Measurements from ENCODE around the gene OR10D3.

DNA sequence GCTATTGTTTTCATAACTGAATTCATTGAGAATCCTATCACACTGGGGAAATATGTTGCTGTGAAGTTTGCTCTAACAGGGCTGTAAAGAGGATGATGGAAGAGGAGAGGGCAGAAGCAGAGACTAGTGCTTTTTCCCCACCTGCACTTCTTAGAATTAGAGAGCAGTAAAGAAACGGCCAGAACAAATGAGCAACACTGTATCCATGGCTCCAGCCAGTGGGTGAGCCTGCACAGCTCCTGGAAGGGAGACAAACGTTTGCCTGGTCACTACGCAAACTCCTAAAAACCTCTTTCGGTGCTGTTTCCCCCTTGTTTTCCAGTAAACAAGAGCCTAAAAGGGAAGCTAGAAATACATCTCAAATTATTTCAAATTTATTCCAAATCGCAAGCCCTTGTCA is 22.2 kb upstream of the OR10D3 start:
- TF ChIP-seq RBAK (CRISPR knock-in tag; IDR thresholded peaks at IDR 0.05): no peak
- TF ChIP-seq SRSF1 (optimal IDR thresholded peaks at IDR 0.05; ENCODE audit: low read depth, low read length): no peak
- no peak for TF ChIP-seq YY1 (IDR thresholded peaks at IDR 0.05; ENCODE audit: insufficient read depth, insufficient replicate concordance, low read depth, low read length)
- TF ChIP-seq ZNF598 (CRISPR knock-in tag; IDR thresholded peaks at IDR 0.05; ENCODE audit: borderline replicate concordance): no peak

Measured in HepG2 (cell line).